Vagina (tissue), 2 donors: Measurements from ENCODE around the gene PLCB1. TPM values are rescaled to one million over a fixed set of nuclear protein-coding genes. Genes with fewer than 3 reads are reported as not detected.

ENCODE experiments used
- DNase-seq, 2 donors: peaks; one replicate each; pipeline ENCODE4 v3.0.0-alpha.2; 2017; ENCODE audit errors: extremely low spot score in 2 of 2
- H3K27ac ChIP-seq: fragments of 200-600 bp; sonication (generic); one replicate; pipeline ENCODE4 v1.5.1; 2019
- H3K27me3 ChIP-seq: fragments of 200-600 bp; sonication (generic); one replicate; pipeline ENCODE4 v1.5.1; 2019
- H3K36me3 ChIP-seq, 2 donors: fragments of 200-600 bp; sonication (generic); one replicate each; pipeline ENCODE4 v1.5.1; 2017 to 2019
- H3K4me1 ChIP-seq: fragments of 200-600 bp; sonication (generic); one replicate; pipeline ENCODE4 v1.5.1; 2019
- H3K4me3 ChIP-seq, 2 donors: fragments of 200-600 bp; sonication (generic); 1 replicate in 1 of 2; 2 replicates in 1 of 2; pipeline ENCODE4 v1.5.1; 2016 to 2019
- H3K9me3 ChIP-seq: fragments of 200-600 bp; sonication (generic); one replicate; pipeline ENCODE4 v1.5.1; 2019
- POLR2A ChIP-seq, 2 donors: fragments of 450-650 bp; IDR thresholded peaks; one replicate each; pipeline ENCODE4 v1.6.1; 2017; ENCODE audit warnings: antibody characterized with exemption in 2 of 2, mild to moderate bottlenecking in 2 of 2, moderate library complexity in 2 of 2
- POLR2AphosphoS5 ChIP-seq, 2 donors: sonication (generic); formaldehyde crosslinking; IDR thresholded peaks; one replicate each; pipeline ENCODE4 v1.9.0; 2017; ENCODE audit warnings: antibody characterized with exemption in 2 of 2, mild to moderate bottlenecking in 2 of 2, low read depth in 1 of 2; ENCODE audit not compliant: insufficient read depth in 1 of 2
- intact Hi-C: fragments of 100-400 bp; cut with DNase I; formaldehyde crosslinking; loops from one replicate; pipeline ENCODE4 v1.15.1; 2023
- total RNA-seq: library from RNA; depleted of rRNA; stranded (reverse); fragments of >200 nt; gene quantifications from one replicate; pipeline ENCODE4 v1.2.3, GENCODE V29; 2016
- TF ChIP-seq, protein P1 (sequence below), 3 experiments: fragments of 450-650 bp in 2 of 3; fragments of 200-600 bp in 1 of 3; sonication (generic) in 1 of 3; IDR thresholded peaks; one replicate each; pipeline ENCODE4 v1.5.1; 2017 to 2019; ENCODE audit warnings: antibody characterized with exemption in 3 of 3, mild to moderate bottlenecking in 2 of 3, moderate library complexity in 2 of 3

Gene PLCB1
- total RNA-seq, 1 donor from 2014 or later, result 32.4 TPM

DNA sequence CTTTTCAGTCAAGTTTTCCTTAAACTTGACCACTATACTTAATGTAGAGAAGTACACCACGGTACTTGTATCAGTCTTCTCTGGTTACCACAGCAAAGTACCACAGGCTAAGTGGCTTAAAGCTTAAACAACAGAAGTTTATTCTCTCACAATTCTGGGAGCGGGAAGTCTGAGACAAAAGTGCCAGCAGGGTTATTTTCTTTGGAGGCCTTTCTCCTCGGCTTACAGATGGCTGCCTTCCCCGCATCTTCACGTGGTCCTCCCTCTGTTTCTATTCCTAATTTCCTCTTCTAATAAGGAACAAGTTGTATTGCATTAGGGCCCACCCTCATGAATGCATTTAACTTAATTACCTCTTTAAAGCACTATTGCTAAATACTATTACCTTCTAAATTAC lies 258.0 kb downstream of the PLCB1 start:
- Histone ChIP-seq H3K36me3 (no peaks in the 10 kb centered on the region), H3K27me3 (no peaks in the 10 kb centered on the region), H3K9me3 (no peaks in the 10 kb centered on the region), H3K4me1 (peaks cover 11% of the 10 kb centered on the region), H3K27ac (no peak overlapping the region), H3K4me3 (no peak overlapping the region)
- no peak for DNase-seq
- TF ChIP-seq, protein P1, sequence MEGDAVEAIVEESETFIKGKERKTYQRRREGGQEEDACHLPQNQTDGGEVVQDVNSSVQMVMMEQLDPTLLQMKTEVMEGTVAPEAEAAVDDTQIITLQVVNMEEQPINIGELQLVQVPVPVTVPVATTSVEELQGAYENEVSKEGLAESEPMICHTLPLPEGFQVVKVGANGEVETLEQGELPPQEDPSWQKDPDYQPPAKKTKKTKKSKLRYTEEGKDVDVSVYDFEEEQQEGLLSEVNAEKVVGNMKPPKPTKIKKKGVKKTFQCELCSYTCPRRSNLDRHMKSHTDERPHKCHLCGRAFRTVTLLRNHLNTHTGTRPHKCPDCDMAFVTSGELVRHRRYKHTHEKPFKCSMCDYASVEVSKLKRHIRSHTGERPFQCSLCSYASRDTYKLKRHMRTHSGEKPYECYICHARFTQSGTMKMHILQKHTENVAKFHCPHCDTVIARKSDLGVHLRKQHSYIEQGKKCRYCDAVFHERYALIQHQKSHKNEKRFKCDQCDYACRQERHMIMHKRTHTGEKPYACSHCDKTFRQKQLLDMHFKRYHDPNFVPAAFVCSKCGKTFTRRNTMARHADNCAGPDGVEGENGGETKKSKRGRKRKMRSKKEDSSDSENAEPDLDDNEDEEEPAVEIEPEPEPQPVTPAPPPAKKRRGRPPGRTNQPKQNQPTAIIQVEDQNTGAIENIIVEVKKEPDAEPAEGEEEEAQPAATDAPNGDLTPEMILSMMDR (IDR thresholded peaks at IDR 0.05), result no peak
- no peak for TF ChIP-seq POLR2AphosphoS5 (IDR thresholded peaks at IDR 0.05; ENCODE audit: insufficient read depth in 1 of 2, low read depth in 1 of 2)
- TF ChIP-seq POLR2A (IDR thresholded peaks at IDR 0.05), result no peak
- intact Hi-C loops, result no loop called here

DNA sequence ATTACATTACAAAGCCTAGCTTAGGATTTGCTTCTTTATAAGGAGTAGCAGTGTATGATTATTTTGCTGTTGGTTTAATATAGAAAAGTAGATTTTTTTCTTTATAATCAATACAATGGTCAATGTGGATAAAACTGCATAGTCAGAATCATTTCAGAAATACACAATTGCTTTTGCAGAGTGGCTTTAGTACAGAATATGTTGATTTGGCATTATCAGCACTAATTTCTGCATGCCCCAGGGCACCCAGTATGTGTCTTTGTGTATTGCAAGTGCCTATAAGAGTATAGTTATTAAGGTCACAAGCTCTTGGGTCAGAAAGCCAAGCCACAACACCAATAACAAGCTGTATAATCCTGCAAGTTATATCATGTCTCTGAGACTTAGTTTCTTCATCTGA lies 258.4 kb downstream of the PLCB1 start:
- no peak for DNase-seq
- H3K36me3 ChIP-seq, result no peaks in the 10 kb centered on the region
- intact Hi-C loops, result no loop called here
- H3K4me1 ChIP-seq, result peaks cover 6% of the 10 kb centered on the region
- H3K9me3 ChIP-seq, result no peaks in the 10 kb centered on the region
- no peak overlapping the region for H3K4me3 ChIP-seq
- H3K27ac ChIP-seq, result no peak overlapping the region
- TF ChIP-seq POLR2A (IDR thresholded peaks at IDR 0.05) (no peak), POLR2AphosphoS5 (IDR thresholded peaks at IDR 0.05; ENCODE audit: insufficient read depth in 1 of 2, low read depth in 1 of 2) (no peak)
- TF ChIP-seq, protein P1 (IDR thresholded peaks at IDR 0.05), result no peak
- H3K27me3 ChIP-seq, result no peaks in the 10 kb centered on the region

DNA sequence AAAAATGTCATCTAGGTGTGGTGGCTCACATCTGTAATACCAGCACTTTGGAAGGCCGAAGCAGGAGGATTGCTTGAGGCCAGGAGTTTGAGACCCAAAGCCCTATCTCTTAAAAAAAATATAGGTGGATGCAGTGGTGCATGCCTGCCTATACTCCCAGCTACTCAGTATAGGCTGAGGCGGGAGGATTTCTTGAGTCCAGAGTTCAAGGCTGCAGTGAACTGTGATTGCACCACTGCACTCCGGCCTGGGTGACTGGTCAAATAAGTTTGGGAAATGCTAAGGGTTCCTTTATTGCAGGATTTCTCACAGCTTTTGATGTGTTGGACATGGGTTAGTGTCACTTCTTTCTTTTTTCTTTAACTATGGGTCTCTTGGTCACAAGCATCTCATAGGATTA lies 261.3 kb downstream of the PLCB1 start:
- TF ChIP-seq POLR2A (IDR thresholded peaks at IDR 0.05), result no peak
- TF ChIP-seq, protein P1 (IDR thresholded peaks at IDR 0.05), result no peak
- TF ChIP-seq POLR2AphosphoS5 (IDR thresholded peaks at IDR 0.05; ENCODE audit: insufficient read depth in 1 of 2, low read depth in 1 of 2), result no peak
- DNase-seq, result no peak
- H3K27me3 ChIP-seq, result no peaks in the 10 kb centered on the region
- H3K36me3 ChIP-seq, result no peaks in the 10 kb centered on the region
- no peak overlapping the region for H3K4me3 ChIP-seq
- H3K4me1 ChIP-seq, result peaks cover 2% of the 10 kb centered on the region
- no peaks in the 10 kb centered on the region for H3K9me3 ChIP-seq
- no peak overlapping the region for H3K27ac ChIP-seq
- intact Hi-C loops, result no loop called here

DNA sequence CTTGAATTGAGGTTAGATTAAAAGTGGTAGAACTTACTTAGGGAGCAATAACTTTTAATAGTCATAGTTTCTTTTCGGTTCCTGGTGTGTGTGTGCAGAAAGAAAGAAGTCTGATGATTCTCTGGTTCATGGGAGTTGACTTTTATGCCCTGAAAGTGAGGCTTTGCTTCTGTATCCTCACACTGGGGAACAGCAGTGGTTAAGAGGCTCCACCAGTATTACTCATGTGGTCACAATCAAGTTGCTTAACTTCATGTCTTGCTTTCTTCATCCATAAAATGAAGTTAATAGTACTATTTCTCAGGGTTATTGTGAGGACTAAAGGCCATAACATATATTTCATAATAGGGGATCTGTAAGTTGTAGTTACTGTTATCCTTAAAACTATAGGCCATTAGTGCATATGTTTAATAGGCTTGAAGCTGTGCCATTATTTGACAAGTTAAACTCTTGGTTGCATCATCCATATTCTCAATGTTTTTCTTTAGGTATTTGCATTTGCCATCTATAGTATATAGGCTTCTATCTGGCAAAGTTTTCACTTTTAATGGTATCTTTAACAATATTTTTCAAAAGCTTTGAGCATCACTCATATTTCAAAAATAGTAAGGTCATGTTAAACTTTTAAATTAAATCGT lies 262.4 kb downstream of the PLCB1 start:
- H3K27me3 ChIP-seq, result no peaks in the 10 kb centered on the region
- H3K36me3 ChIP-seq, result no peaks in the 10 kb centered on the region
- H3K9me3 ChIP-seq, result no peaks in the 10 kb centered on the region
- DNase-seq, result no peak
- intact Hi-C loops, result no loop called here
- no peak for TF ChIP-seq POLR2AphosphoS5 (IDR thresholded peaks at IDR 0.05; ENCODE audit: insufficient read depth in 1 of 2, low read depth in 1 of 2)
- no peak for TF ChIP-seq POLR2A (IDR thresholded peaks at IDR 0.05)
- TF ChIP-seq, protein P1 (IDR thresholded peaks at IDR 0.05), result no peak
- no peak overlapping the region for H3K27ac ChIP-seq
- no peaks in the 10 kb centered on the region for H3K4me1 ChIP-seq
- no peak overlapping the region for H3K4me3 ChIP-seq

DNA sequence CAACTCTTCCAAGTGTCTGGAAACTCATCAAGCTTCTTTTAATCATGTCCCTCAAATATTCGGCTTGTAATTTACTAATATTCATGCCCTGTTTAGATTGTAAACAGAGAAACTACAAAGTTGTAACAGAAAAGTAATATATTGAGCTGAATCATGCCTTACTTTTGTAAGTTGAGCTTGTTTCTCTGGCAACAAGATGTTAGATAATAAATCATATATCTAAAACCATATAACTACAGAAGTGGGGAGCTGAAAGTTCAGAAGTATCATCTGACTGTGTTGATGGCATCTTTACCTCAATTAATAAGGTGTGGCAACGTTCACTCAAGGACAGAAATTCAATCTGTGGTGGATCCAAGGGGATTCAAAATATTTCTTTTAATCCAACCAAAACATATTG lies 263.9 kb downstream of the PLCB1 start:
- H3K36me3 ChIP-seq, result no peaks in the 10 kb centered on the region
- intact Hi-C loops, result no loop called here
- DNase-seq, result no peak
- H3K4me3 ChIP-seq, result no peak overlapping the region
- no peaks in the 10 kb centered on the region for H3K27me3 ChIP-seq
- H3K27ac ChIP-seq, result no peak overlapping the region
- no peaks in the 10 kb centered on the region for H3K9me3 ChIP-seq
- TF ChIP-seq, protein P1 (IDR thresholded peaks at IDR 0.05), result no peak
- TF ChIP-seq POLR2AphosphoS5 (IDR thresholded peaks at IDR 0.05; ENCODE audit: insufficient read depth in 1 of 2, low read depth in 1 of 2), result no peak
- no peaks in the 10 kb centered on the region for H3K4me1 ChIP-seq
